ENCODE results near the gene WDR62. TPM values are rescaled to one million over a fixed set of nuclear protein-coding genes. Genes with fewer than 3 reads are reported as not detected.

WDR62 gene
- total RNA-seq (10 to 100 TPM in 7 of 10 donors, 1 to 10 TPM in 3; 6.0 to 33.7 (median 12.9) TPM), polyA plus RNA-seq (10 to 100 TPM in 1 of 2 donors, 1 to 10 TPM in 1; 1.6 to 22.1 TPM)
- long read RNA-seq, donor 1, partial matches to known transcripts, result 42 of 52 reads
- long read RNA-seq, donor 1, other reads (novel, unspliced or antisense), result 10 of 52 reads
- long read RNA-seq, donor 2, partial matches to known transcripts, result 107 of 123 reads
- long read RNA-seq, donor 2, other reads (novel, unspliced or antisense), result 16 of 123 reads
- long read RNA-seq, donor 3, partial matches to known transcripts, result 60 of 69 reads
- long read RNA-seq, donor 3, other reads (novel, unspliced or antisense), result 9 of 69 reads

- ATAC-seq (peak; percentile 83 to 92 (median 88)), DNase-seq (peak; percentile 92 to 94)
- H3K27ac ChIP-seq, result peak within 1 kb of the TSS; percentile 86 to 97 (median 92)
- no peaks in the 10 kb centered on the region for H3K9me3 ChIP-seq
- no peaks in the 10 kb centered on the region for H3K27me3 ChIP-seq
- 1% methylated on average over 62 to 75 of the region's 76 CpGs for WGBS, 2 donors
- peak within 1 kb of the TSS; percentile 43 to 75 (median 66) for H3K4me3 ChIP-seq
- H3K4me1 ChIP-seq, result peaks cover 3 to 21% (median 16%) of the 10 kb centered on the region in 9 donors
- H3K36me3 ChIP-seq, result peaks cover 0 to 8% (median 0%) of the 10 kb centered on the region in 9 donors
- intact Hi-C loops (cut with DNase I), result loop anchor here in 7 of 10 donors (1.0 to 10.0 kb wide), 10 partner anchors 41 to 159 kb away; partner anchors contain the start of genes POLR2I (in 4 of the 7), TBCB (in 4 of the 7), ALKBH6 (in 2 of the 7) and OVOL3 (in 2 of the 7)
- peak in 2 of 9 donors; percentile 1 to 7 for TF ChIP-seq CTCF (IDR thresholded peaks at IDR 0.05)
Measured at GRCh38 chr19:36054733-36055686, at the start of gene WDR62. TSS of gene WDR62 (plus strand) at chr19:36054897. CDS start at chr19:36054972, 75 bp downstream.

- Histone ChIP-seq H3K27me3 (no peaks in the 10 kb centered on the region), H3K4me3 (no peak overlapping the region), H3K27ac (no peak overlapping the region), H3K9me3 (no peaks in the 10 kb centered on the region), H3K36me3 (peaks cover 0 to 16% (median 0%) of the 10 kb centered on the region in 9 donors), H3K4me1 (peaks cover 0 to 15% (median 5%) of the 10 kb centered on the region in 9 donors)
- no peak for TF ChIP-seq CTCF (IDR thresholded peaks at IDR 0.05)
- ATAC-seq (no peak), DNase-seq (no peak)
- intact Hi-C loops (cut with DNase I), result no loop called here
- 83 to 84% methylated on average over 5 of the region's 5 CpGs for WGBS, 2 donors
Measured at GRCh38 chr19:36006955-36007354, 47.7 kb upstream of the WDR62 start.

- H3K27me3 ChIP-seq, result no peaks in the 10 kb centered on the region
- peak within 1 kb of the TSS in 9 of 10 donors; percentile 12 to 50 (median 43) for H3K4me3 ChIP-seq
- no peak for TF ChIP-seq CTCF (IDR thresholded peaks at IDR 0.05)
- H3K36me3 ChIP-seq, result peaks cover 0 to 9% (median 0%) of the 10 kb centered on the region in 9 donors
- H3K9me3 ChIP-seq, result no peaks in the 10 kb centered on the region
- WGBS, 2 donors, result 55 to 56% methylated on average over 19 of the region's 19 CpGs
- no peak for DNase-seq
- ATAC-seq, result no peak
- peaks cover 3 to 23% (median 10%) of the 10 kb centered on the region in 9 donors for H3K4me1 ChIP-seq
- intact Hi-C loops (cut with DNase I), result no loop called here
- H3K27ac ChIP-seq, result peak within 1 kb of the TSS in 6 of 10 donors; percentile 13 to 40 (median 36)
Measured at GRCh38 chr19:36008336-36008978, 46.2 kb upstream of the WDR62 start, which contains the start of gene SYNE4. TSS of gene SYNE4 (minus strand) at chr19:36008813. CDS start at chr19:36008681, 132 bp downstream.

Data from heart right ventricle (tissue), 16 donors.